HAP-1 (cell line): Measurements from ENCODE around the gene FGF2.
"Not testable (repeated sequence)": the region's sequence is repeated elsewhere in the genome, so short reads cannot be mapped to it uniquely, and the experiment has no call there.

Experiments used
- DNase-seq, 2 experiments: peaks; one replicate each; pipeline ENCODE4 v3.0.0-alpha.2; 2016 to 2020; ENCODE audit warnings: low spot score in 2 of 2
- H3K27me3 ChIP-seq: fragments of 250-450 bp; sonication (Bioruptor Pico); 2 replicates; pipeline ENCODE4 v1.5.1; 2020; ENCODE audit warnings: low read depth, mild to moderate bottlenecking, moderate library complexity
- H3K36me3 ChIP-seq: fragments of 250-450 bp; sonication (Bioruptor Pico); replicated peaks from 2 replicates; pipeline ENCODE4 v1.5.1; 2020; ENCODE audit warnings: mild to moderate bottlenecking
- H3K4me1 ChIP-seq: fragments of 250-450 bp; sonication (Bioruptor Pico); 2 replicates; pipeline ENCODE4 v1.5.1; 2020; ENCODE audit warnings: mild to moderate bottlenecking
- H3K4me3 ChIP-seq: fragments of 250-450 bp; sonication (Bioruptor Pico); 2 replicates; pipeline ENCODE4 v1.5.1; 2020; ENCODE audit warnings: mild to moderate bottlenecking, moderate library complexity
- H3K9me3 ChIP-seq: fragments of 250-450 bp; sonication (Bioruptor Pico); 2 replicates; pipeline ENCODE4 v1.5.1; 2020; ENCODE audit warnings: mild to moderate bottlenecking, moderate library complexity
- in situ Hi-C: fragments of 300-500 bp; cut with MboI; formaldehyde crosslinking; loops from 3 replicates; pipeline ENCODE4 v1.14.3; 2020; ENCODE audit warnings: low sequenced_read_pairs, inconsistent platforms, mixed read lengths

The FGF2 gene

DNA sequence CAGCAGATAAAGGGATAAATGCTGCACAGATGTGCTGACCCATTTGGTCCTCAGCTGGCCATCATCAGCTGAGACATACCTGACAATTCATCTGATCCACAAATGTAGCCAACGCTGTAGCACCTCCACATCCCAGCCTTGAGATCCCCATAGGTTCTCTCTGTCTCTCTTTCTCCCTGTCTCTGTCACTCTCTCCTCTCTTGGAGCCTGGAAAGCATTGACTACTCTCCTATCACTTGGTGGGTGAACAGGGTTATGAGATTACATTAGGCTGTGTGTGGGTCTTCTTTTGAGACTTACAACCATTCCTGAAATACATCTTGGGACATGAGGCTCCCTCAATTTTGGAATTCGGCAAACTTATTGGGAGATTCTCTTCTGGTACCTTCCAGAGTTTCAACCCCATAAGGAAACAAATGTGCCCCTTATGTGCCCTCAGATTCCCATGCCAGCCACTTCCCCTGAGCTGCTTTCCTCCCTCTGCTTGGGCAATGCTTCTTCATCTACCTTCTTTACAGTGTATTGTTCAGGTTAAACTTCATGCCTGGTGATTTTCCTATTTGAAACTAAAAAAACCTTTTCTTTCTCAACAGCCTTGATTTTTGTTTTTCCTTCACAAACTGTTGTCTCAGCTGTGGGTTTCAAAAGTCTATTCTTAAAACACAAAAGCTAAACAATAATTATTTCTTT lies 29.1 kb upstream of the FGF2 start:
- H3K36me3 ChIP-seq, result no peaks in the 10 kb centered on the region
- in situ Hi-C loops, result no loop called here
- no peaks in the 10 kb centered on the region for H3K9me3 ChIP-seq
- no peaks in the 10 kb centered on the region for H3K27me3 ChIP-seq
- peak in 1 of 2 experiments; percentile 35 for DNase-seq
- H3K4me3 ChIP-seq, result no peak overlapping the region
- H3K4me1 ChIP-seq, result peaks cover 42% of the 10 kb centered on the region

DNA sequence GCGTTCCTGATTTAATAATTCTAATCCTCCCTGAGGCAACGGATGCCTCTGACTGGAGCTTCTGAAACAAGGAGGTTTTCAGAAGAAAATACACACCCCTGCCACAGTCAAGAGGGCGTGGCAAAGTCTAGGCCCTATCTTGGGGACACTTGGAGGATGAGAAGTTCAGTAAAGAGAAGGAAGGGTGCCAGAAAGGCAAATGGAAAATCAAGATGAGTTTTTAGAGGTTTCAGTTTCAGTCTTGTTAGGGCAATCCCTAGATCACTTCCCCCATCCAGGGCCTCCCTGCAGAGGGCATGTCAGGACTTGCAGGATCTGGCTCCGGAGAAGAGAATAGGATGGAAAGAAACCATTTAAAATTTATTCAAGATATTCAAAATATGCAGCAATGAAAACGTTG lies 28.5 kb upstream of the FGF2 start:
- peak; percentile 92 to 98 for DNase-seq
- H3K36me3 ChIP-seq, result no peaks in the 10 kb centered on the region
- in situ Hi-C loops, result no loop called here
- H3K27me3 ChIP-seq, result no peaks in the 10 kb centered on the region
- H3K4me1 ChIP-seq, result peaks cover 37% of the 10 kb centered on the region
- no peak overlapping the region for H3K4me3 ChIP-seq
- no peaks in the 10 kb centered on the region for H3K9me3 ChIP-seq

GRCh38 chr4:122798917-122799316 lies 27.7 kb upstream of the FGF2 start:
- Histone ChIP-seq H3K4me1 (peaks cover 29% of the 10 kb centered on the region), H3K27me3 (no peaks in the 10 kb centered on the region), H3K9me3 (no peaks in the 10 kb centered on the region), H3K4me3 (no peak overlapping the region), H3K36me3 (no peaks in the 10 kb centered on the region)
- in situ Hi-C loops, result no loop called here
- no peak for DNase-seq

DNA sequence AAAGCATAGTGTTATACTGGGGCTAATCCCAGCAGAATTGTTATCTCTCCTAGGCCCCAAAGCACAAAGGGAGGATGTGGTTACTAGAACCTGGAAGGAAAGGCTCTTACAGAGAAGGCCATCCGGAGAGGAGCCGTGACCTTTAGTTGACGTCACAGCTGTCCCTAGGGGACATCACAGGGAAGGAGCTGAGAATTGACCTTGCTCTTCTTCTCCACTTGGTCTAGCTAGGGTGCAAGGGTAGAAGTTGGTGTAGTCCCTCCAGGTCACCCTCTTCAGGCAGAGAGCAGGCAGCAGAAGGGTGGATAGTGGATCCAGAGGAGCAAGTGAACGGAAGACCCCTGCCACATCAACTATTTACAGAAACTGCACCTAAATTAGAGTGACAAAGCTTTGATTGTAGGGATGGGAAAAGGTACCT lies 22.8 kb upstream of the FGF2 start:
- Histone ChIP-seq H3K36me3 (no peaks in the 10 kb centered on the region), H3K9me3 (no peaks in the 10 kb centered on the region), H3K4me3 (no peak overlapping the region), H3K27me3 (no peaks in the 10 kb centered on the region), H3K4me1 (peaks cover 5% of the 10 kb centered on the region)
- in situ Hi-C loops, result no loop called here
- DNase-seq, result no peak

DNA sequence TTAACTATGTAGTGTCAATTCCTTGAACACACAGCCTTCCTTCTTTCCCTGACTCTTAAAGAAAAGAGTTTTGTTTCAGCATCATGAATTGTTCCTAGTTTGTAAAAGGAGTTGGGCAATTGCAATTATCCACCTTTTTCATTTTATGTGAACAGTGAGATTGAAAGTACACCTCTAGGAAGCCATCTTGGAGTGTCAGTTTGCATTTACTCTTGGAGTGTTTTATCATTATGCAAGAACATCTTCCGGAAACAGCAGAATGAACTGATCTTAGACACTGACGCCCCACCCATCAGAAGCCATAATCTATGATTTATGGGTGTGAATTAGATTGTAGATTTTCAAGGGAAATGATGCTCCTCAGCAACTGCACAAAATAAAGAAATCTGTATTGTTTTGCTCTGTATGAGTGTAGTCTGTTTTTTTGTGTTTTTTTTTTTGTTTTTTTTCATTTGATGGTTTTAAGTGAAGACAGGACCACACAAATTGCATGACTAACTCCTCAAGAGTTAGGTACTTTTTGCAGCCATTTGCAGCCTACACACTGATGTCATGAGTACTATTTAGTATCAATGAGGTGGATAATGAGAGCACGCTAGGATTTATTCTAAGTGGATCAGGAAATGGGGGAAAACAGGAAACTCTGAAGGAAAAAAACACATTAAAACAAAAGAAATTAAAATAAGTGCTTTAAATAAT lies 19.5 kb upstream of the FGF2 start:
- in situ Hi-C loops, result no loop called here

GRCh38 chr4:122810669-122811068 lies 16.0 kb upstream of the FGF2 start:
- H3K27me3 ChIP-seq, result no peaks in the 10 kb centered on the region
- no peaks in the 10 kb centered on the region for H3K9me3 ChIP-seq
- no peaks in the 10 kb centered on the region for H3K4me1 ChIP-seq
- no peak for DNase-seq
- no peak overlapping the region for H3K4me3 ChIP-seq
- in situ Hi-C loops, result no loop called here
- H3K36me3 ChIP-seq, result no peaks in the 10 kb centered on the region

More for the DNA sequence above, 19.5 kb upstream of the FGF2 start:
- Histone ChIP-seq H3K36me3 (no peaks in the 10 kb centered on the region), H3K4me3 (no peak overlapping the region), H3K27me3 (no peaks in the 10 kb centered on the region), H3K4me1 (no peaks in the 10 kb centered on the region), H3K9me3 (no peaks in the 10 kb centered on the region)
- no peak for DNase-seq

DNA sequence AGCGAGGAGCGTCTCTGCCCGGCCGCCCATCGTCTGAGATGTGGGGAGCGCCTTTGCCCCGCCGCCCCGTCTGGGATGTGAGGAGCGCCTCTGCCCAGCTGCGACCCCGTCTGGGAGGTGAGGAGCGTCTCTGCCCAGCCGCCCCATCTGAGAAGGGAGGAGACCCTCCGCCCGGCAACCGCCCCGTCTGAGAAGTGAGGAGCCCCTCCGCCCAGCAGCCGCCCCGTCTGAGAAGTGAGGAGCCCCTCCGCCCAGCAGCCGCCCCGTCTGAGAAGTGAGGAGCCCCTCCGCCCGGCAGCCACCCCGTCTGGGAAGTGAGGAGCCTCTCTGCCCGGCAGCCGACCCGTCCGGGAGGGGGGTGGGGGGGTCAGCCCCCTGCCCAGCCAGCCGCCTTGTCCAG lies 14.8 kb upstream of the FGF2 start:
- H3K4me3 ChIP-seq, H3K9me3 ChIP-seq, H3K4me1 ChIP-seq, in situ Hi-C loops, H3K36me3 ChIP-seq, DNase-seq, H3K27me3 ChIP-seq: not testable (repeated sequence)

- DNase-seq, H3K36me3 ChIP-seq, in situ Hi-C loops, H3K4me3 ChIP-seq, H3K27me3 ChIP-seq, H3K9me3 ChIP-seq, H3K4me1 ChIP-seq: not testable (repeated sequence)
Observed at GRCh38 chr4:122812823-122813222, 13.8 kb upstream of the FGF2 start.

DNA sequence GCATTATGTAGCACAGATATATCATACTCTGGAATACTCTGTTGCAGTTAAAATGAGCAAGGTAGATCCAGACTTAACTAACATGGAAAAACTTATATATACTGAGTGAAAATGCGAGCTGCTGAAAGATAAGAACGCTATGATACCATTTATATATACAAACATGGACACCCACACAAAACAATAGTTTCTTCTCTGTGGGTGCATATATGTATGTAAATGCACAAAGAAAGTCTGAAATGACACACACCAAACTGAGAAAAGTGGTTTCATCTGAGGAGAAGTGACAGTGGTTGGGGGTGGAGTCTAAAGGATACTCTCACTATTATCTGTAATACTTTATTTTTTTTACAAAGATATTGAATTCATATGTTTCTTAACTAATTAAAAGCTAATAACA lies 12.2 kb upstream of the FGF2 start:
- Histone ChIP-seq H3K4me3 (no peak overlapping the region), H3K36me3 (no peaks in the 10 kb centered on the region), H3K9me3 (no peaks in the 10 kb centered on the region), H3K27me3 (no peaks in the 10 kb centered on the region), H3K4me1 (peaks cover 2% of the 10 kb centered on the region; the same call in 1 of the 2 replicates)
- DNase-seq, result no peak
- in situ Hi-C loops, result no loop called here

- H3K4me3 ChIP-seq, result no peak overlapping the region
- in situ Hi-C loops, result no loop called here
- H3K9me3 ChIP-seq, result no peaks in the 10 kb centered on the region
- no peaks in the 10 kb centered on the region for H3K27me3 ChIP-seq
- peaks cover 2% of the 10 kb centered on the region; the same call in 1 of the 2 replicates for H3K4me1 ChIP-seq
- no peaks in the 10 kb centered on the region for H3K36me3 ChIP-seq
- DNase-seq, result no peak
Observed at GRCh38 chr4:122815248-122815647, 11.4 kb upstream of the FGF2 start.

- Histone ChIP-seq H3K4me3 (no peak overlapping the region), H3K4me1 (peaks cover 2% of the 10 kb centered on the region; the same call in 1 of the 2 replicates), H3K36me3 (no peaks in the 10 kb centered on the region), H3K27me3 (no peaks in the 10 kb centered on the region), H3K9me3 (no peaks in the 10 kb centered on the region)
- DNase-seq, result no peak
- in situ Hi-C loops, result no loop called here
Observed at GRCh38 chr4:122816476-122816875, 10.2 kb upstream of the FGF2 start.

DNA sequence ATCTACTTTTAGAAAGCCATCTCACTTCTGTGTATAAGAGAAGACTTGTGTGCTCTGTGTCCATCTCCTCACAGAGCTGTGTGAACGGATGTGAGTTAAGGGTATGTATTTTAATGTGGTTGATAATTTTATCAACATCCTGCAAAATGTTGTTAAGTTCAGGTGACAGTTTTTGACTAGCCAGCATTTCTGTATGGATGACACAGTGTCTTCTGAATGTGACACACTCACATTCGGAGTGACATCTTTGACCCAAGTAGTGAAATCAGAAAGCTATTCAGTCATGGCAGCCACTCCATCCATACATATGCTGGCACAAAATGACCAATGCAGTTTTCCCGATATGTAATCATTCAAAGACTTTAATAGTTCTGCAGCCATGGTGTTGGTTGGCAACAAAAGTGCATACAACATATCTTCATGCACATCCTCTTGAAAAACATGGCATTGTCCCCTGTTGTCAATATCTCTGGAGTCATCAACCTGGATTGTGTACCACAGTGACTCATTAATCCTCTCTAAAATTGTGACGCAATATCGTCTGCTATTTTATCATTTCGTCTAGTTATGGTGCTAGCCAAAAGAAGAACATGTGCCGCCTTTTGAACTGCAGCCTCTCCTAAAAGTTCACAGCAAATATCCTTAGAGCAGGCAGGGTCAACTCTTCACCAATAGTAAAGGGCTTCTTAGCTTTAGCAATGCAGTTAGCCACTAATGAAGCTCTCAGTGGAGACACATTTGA lies 6.8 kb upstream of the FGF2 start:
- H3K4me1 ChIP-seq, result peaks cover 5% of the 10 kb centered on the region
- no peaks in the 10 kb centered on the region for H3K9me3 ChIP-seq
- H3K27me3 ChIP-seq, result no peaks in the 10 kb centered on the region
- H3K36me3 ChIP-seq, result no peaks in the 10 kb centered on the region
- H3K4me3 ChIP-seq, result no peak overlapping the region
- DNase-seq, result no peak
- in situ Hi-C loops, result no loop called here

GRCh38 chr4:122821092-122821491 lies 5.5 kb upstream of the FGF2 start:
- DNase-seq, result no peak
- in situ Hi-C loops, result no loop called here
- no peaks in the 10 kb centered on the region for H3K36me3 ChIP-seq
- H3K9me3 ChIP-seq, result no peaks in the 10 kb centered on the region
- peaks cover 12% of the 10 kb centered on the region for H3K4me1 ChIP-seq
- no peak overlapping the region for H3K4me3 ChIP-seq
- no peaks in the 10 kb centered on the region for H3K27me3 ChIP-seq

DNA sequence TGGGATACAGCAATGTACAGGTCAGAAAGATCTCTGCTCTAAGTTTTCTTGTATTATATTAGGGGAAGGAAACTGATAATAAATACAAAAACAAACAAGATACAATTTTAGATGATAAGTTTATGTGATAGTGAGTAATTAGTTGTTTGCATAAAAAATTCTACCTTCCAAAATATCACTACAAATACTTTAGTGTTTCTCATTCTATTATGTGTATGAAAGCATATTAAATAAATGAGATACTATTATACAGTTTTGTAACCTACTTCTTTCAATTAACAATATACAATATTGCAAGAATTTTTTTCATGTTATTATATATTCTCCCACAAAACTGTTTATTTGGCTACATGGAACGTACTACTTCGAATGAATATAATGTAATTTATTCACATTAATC lies 4.2 kb upstream of the FGF2 start:
- no peak for DNase-seq
- H3K4me1 ChIP-seq, result peaks cover 10% of the 10 kb centered on the region
- H3K4me3 ChIP-seq, result no peak overlapping the region
- H3K36me3 ChIP-seq, result 0 out of 2 replicates have a peak, but pooled peaks cover 2% of the 10 kb centered on the region
- no peaks in the 10 kb centered on the region for H3K27me3 ChIP-seq
- in situ Hi-C loops, result no loop called here
- no peaks in the 10 kb centered on the region for H3K9me3 ChIP-seq
